HG02852 (cell line): ENCODE results near the gene TIAM1.

Experiments
- ATAC-seq: cut with Tn5 transposase; IDR thresholded peaks from one replicate; pipeline ENCODE4 v1.9.1; 2021; ENCODE audit warnings: mild to moderate bottlenecking, moderate library complexity; ENCODE audit not compliant: unreplicated experiment

The TIAM1 gene

GRCh38 chr21:31182231-31183140 is 161.6 kb downstream of the TIAM1 start:
- no peak for ATAC-seq

DNA sequence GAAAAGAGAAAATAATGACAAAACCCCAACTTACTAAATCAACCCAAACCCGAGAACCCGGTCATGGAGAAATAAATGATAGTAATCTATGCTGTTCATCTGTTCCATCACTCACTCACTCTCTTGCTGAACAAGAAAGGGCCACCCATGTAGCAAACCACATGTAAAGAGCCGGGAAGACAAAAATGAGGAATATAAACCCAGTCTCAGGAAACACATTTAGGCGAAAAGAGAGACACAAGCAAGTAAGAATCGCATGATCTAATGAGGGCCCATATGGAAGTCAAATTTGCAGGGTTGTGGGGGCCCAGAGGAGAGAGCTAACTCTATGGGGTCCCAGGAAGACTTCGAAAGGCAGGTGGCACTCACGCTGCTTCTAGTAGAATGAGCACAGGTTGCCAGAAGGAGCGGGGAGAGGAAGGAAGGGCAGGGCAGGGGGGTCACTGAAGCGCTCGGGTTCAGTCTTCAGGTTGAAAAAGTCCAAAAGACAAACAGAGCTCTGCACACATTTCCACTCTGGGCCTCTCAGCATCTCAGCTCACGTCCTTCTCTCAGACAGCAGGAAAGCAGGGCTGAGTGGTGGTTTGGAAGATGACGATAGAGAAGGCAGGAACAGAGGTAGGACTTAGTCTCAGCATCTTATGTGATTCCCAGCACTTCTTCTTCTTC is 162.8 kb downstream of the TIAM1 start:
- no peak for ATAC-seq

- ATAC-seq, result no peak
These were observed 163.6 kb downstream of the TIAM1 start for GRCh38 chr21:31180256-31181081.

GRCh38 chr21:31176725-31177124 is 167.3 kb downstream of the TIAM1 start:
- no peak for ATAC-seq

DNA sequence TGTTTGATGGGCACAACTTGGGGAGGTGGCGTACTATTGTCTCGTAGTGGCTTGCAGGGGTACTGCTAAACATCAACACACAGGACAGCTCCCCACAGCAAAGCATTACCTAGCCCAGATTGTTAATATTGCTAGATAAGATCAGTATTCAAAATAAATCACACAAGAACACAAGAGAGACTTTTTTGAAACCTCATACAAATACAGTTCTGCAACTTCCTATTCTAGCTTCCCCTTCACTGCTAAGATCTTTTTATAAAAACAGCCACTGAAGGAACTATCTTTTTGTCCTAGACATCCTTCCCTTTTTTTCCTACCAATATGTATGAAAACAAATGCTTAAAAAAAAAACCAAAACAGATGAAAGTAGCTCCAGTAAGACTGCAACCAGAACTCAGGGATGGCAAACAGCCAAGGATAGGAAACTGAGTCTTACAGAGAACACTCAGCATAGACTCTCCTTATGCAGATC is 167.9 kb downstream of the TIAM1 start:
- no peak for ATAC-seq

GRCh38 chr21:31173881-31174555 is 170.0 kb downstream of the TIAM1 start:
- no peak for ATAC-seq

DNA sequence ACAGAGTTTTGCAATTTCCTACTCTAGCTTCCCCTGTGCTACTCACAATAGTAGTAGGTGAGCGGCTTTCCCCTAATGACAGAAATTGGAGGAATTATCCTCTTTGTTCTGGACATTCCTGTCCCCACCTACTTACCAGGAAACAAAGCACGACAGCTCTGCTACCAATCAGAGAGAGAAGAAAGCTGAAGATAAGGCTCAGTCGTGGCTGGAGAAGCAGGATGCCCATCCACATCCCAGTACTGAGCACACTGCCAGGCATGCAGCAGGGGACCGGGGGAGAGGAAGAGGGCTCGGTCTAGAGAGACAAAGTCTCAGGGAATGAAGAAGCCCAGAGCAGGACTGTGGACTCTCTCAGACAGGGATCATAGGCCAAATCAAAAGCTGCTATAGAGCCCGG is 171.7 kb downstream of the TIAM1 start:
- ATAC-seq, result no peak

- ATAC-seq, result no peak
These were observed 179.1 kb downstream of the TIAM1 start for GRCh38 chr21:31164713-31165694.

GRCh38 chr21:31162827-31163226 is 181.2 kb downstream of the TIAM1 start:
- ATAC-seq, result no peak

- ATAC-seq, result no peak
These were observed 181.9 kb downstream of the TIAM1 start for GRCh38 chr21:31162079-31162699.

GRCh38 chr21:31161157-31161556 is 182.9 kb downstream of the TIAM1 start:
- ATAC-seq, result no peak

GRCh38 chr21:31159808-31160207 is 184.3 kb downstream of the TIAM1 start:
- ATAC-seq, result no peak

DNA sequence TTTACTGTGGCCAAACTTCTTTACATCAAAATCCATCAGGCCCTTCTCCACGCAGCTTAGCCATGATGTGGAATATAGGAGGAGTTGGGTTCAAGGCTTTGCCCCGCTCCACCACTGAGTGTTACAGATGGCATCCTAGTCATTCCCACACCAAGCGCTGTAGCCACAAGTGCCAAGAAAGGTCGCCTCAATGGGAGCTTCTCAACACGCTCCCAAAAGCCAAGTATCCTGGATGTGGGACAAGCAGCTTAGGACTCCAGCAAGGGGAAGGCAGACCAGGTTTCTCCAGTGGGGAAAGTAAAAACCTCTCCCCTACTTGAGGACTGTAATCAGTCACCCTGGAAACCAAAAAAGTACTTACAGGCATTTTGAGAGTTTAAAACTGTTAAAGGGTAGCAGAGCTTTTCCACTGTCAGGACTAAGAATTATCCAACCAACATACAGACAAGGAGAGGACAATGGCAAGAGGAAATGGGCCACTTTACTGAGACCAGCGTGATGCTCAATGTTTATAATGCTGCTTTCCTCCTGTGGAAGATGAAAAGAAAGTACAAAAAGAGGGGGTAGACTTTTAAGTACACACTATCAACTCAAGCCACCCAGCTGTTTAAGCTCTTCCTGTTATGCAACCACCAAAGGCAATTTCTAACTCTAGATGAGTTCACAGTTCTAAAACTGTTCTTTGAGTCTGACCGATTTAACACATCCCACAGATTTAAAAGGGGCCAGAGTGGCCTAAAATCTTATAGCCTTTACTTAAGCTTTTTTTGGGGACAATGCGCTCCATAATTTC is 185.1 kb downstream of the TIAM1 start:
- ATAC-seq, result no peak

- ATAC-seq, result no peak
These were observed 186.3 kb downstream of the TIAM1 start for GRCh38 chr21:31157756-31158155.

GRCh38 chr21:31156662-31157061 is 187.4 kb downstream of the TIAM1 start:
- no peak for ATAC-seq

- ATAC-seq, result no peak
These were observed 187.9 kb downstream of the TIAM1 start for GRCh38 chr21:31156169-31156568.

- ATAC-seq, result no peak
These were observed 192.7 kb downstream of the TIAM1 start for GRCh38 chr21:31151156-31152045.
